PC-9 (cell line): ENCODE results near the gene UGT2B15. TPM values are rescaled to one million over a fixed set of nuclear protein-coding genes. Genes with fewer than 3 reads are reported as not detected.
"Not testable (repeated sequence)": the region's sequence is repeated elsewhere in the genome, so short reads cannot be mapped to it uniquely, and the experiment has no call there.

Experiments used
- BruUV-seq: library from RNA; stranded (reverse); fragments of 400-500 nt; replicated peaks from 2 replicates; lab custom pipeline; 2021; lab: Mats Ljungman, UMichigan
- CTCF ChIA-PET: fragments of 300-600 bp; sonication (Branson Sonifier 250); formaldehyde crosslinking; loops from one replicate; lab custom pipeline; 2022; ENCODE audit warnings: antibody characterized with exemption; lab: Charles Lee
- POLR2A ChIA-PET: fragments of 300-600 bp; sonication (Branson Sonifier 250); formaldehyde crosslinking; loops from one replicate; lab custom pipeline; 2022; ENCODE audit warnings: antibody characterized with exemption; ENCODE audit not compliant: unreplicated experiment; lab: Charles Lee
- DNase-seq, 2 experiments: peaks; one replicate each; pipeline versions ENCODE4 v3.0.0 to v3.0.0-alpha.2; 2015 to 2022; ENCODE audit warnings: mixed read lengths in 1 of 2
- H2AFZ ChIP-seq: fragments of 200-600 bp; sonication (generic); 2 replicates; pipeline ENCODE4 v1.8.1; 2017; ENCODE audit warnings: antibody characterized with exemption
- H3F3A ChIP-seq: fragments of 200-600 bp; sonication (generic); 2 replicates; pipeline ENCODE4 v1.8.1; 2017; ENCODE audit warnings: antibody characterized with exemption, mild to moderate bottlenecking, low read depth; ENCODE audit not compliant: insufficient read depth
- H3K27ac ChIP-seq: fragments of 200-600 bp; sonication (generic); 2 replicates; pipeline ENCODE4 v1.6.1; 2016; ENCODE audit warnings: mixed run types
- H3K27me3 ChIP-seq: fragments of 200-600 bp; sonication (generic); 2 replicates; pipeline ENCODE4 v1.6.1; 2016; ENCODE audit warnings: low read depth, mixed run types; ENCODE audit not compliant: insufficient read depth
- H3K36me3 ChIP-seq: fragments of 200-600 bp; sonication (generic); 2 replicates; pipeline ENCODE4 v1.6.1; 2016; ENCODE audit warnings: low read depth, mixed run types
- H3K4me1 ChIP-seq: fragments of 200-600 bp; sonication (generic); replicated peaks from 2 replicates; pipeline ENCODE4 v1.6.1; 2016; ENCODE audit warnings: mixed run types; ENCODE audit not compliant: insufficient read depth
- H3K4me2 ChIP-seq: fragments of 200-600 bp; sonication (generic); 2 replicates; pipeline ENCODE4 v1.6.1; 2017; ENCODE audit warnings: mixed run types
- H3K4me3 ChIP-seq: fragments of 200-600 bp; sonication (generic); 2 replicates; pipeline ENCODE4 v1.6.1; 2016; ENCODE audit warnings: mixed run types
- H3K79me2 ChIP-seq: fragments of 200-600 bp; sonication (generic); 2 replicates; pipeline ENCODE4 v1.6.1; 2017; ENCODE audit warnings: low read depth, mixed run types
- H3K9me2 ChIP-seq: fragments of 200-600 bp; sonication (generic); 2 replicates; pipeline ENCODE4 v1.8.1; 2017; ENCODE audit warnings: mild to moderate bottlenecking; ENCODE audit not compliant: insufficient read depth
- H3K9me3 ChIP-seq: fragments of 200-600 bp; sonication (generic); 2 replicates; pipeline ENCODE4 v1.8.1; 2016; ENCODE audit warnings: low read depth; ENCODE audit not compliant: insufficient read depth
- H4K20me1 ChIP-seq: fragments of 200-600 bp; sonication (generic); 2 replicates; pipeline ENCODE4 v1.8.1; 2017; ENCODE audit not compliant: insufficient read depth
- EZH2 ChIP-seq: fragments of 200-600 bp; sonication (generic); IDR thresholded peaks from 2 replicates; pipeline ENCODE4 v1.8.0; 2017; ENCODE audit warnings: antibody characterized with exemption, low read depth
- intact Hi-C: fragments of 100-400 bp; cut with micrococcal nuclease; formaldehyde crosslinking; loops from one replicate; pipeline ENCODE4 v1.10.0; 2022; ENCODE audit not compliant: unreplicated experiment
- total RNA-seq: library from RNA; stranded (reverse); gene quantifications from 2 replicates; pipeline ENCODE4 v1.2.3, GENCODE V29; 2021
- TF ChIP-seq, protein P1 (sequence below): fragments of 200-600 bp; sonication (generic); conservative IDR thresholded peaks from 2 replicates; pipeline ENCODE4 v1.6.1; 2017; ENCODE audit warnings: mixed run types, antibody characterized with exemption, mild to moderate bottlenecking, moderate library complexity

Gene UGT2B15
- total RNA-seq, 1 experiment from 2014 or later, result not detected

DNA sequence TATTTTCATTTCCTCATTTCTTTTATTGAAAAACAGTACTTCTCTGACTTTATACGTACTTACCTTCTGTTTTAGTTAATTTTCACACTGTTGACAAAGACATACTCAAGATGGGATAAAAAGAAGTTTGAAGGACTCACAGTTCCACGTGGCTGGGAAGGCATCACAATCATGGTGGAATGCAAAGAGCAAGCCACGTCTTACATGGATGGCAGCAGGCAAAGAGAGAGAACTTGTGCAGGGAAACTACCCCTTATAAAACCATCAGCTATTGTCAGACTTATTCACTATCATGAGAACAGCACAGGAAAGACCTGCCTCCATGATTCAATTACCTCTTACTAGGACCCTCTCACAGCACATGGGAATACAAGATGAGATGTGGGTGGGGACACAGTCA lies 20.7 kb upstream of the UGT2B15 start:
- ChIA-PET CTCF (no interaction called here), POLR2A (no interaction called here)
- no peaks in the 10 kb centered on the region for H3K79me2 ChIP-seq
- no peaks in the 10 kb centered on the region for H3K4me1 ChIP-seq
- H4K20me1 ChIP-seq, result no peaks in the 10 kb centered on the region
- intact Hi-C loops, result no loop called here
- H3K4me2 ChIP-seq, result no peak overlapping the region
- TF ChIP-seq, protein P1, sequence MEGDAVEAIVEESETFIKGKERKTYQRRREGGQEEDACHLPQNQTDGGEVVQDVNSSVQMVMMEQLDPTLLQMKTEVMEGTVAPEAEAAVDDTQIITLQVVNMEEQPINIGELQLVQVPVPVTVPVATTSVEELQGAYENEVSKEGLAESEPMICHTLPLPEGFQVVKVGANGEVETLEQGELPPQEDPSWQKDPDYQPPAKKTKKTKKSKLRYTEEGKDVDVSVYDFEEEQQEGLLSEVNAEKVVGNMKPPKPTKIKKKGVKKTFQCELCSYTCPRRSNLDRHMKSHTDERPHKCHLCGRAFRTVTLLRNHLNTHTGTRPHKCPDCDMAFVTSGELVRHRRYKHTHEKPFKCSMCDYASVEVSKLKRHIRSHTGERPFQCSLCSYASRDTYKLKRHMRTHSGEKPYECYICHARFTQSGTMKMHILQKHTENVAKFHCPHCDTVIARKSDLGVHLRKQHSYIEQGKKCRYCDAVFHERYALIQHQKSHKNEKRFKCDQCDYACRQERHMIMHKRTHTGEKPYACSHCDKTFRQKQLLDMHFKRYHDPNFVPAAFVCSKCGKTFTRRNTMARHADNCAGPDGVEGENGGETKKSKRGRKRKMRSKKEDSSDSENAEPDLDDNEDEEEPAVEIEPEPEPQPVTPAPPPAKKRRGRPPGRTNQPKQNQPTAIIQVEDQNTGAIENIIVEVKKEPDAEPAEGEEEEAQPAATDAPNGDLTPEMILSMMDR, result no peak
- no peak for TF ChIP-seq EZH2
- no peak overlapping the region for H2AFZ ChIP-seq
- DNase-seq, result no peak
- H3K9me2 ChIP-seq, result no peaks in the 10 kb centered on the region
- H3K27ac ChIP-seq, result no peak overlapping the region
- BruUV-seq, result no TSS peak
- no peaks in the 10 kb centered on the region for H3K36me3 ChIP-seq
- H3F3A ChIP-seq, result no peaks in the 10 kb centered on the region
- no peaks in the 10 kb centered on the region for H3K9me3 ChIP-seq
- H3K4me3 ChIP-seq, result no peak overlapping the region
- no peaks in the 10 kb centered on the region for H3K27me3 ChIP-seq

GRCh38 chr4:68683034-68683433 lies 12.6 kb upstream of the UGT2B15 start:
- Histone ChIP-seq H3K27me3 (no peaks in the 10 kb centered on the region), H2AFZ (no peak overlapping the region), H3K36me3 (no peaks in the 10 kb centered on the region), H3K4me2 (no peak overlapping the region), H3K9me3 (no peaks in the 10 kb centered on the region), H3K27ac (no peak overlapping the region), H3K4me3 (no peak overlapping the region), H3K79me2 (no peaks in the 10 kb centered on the region), H3K9me2 (no peaks in the 10 kb centered on the region; the same call in 1 of the 2 replicates), H4K20me1 (no peaks in the 10 kb centered on the region), H3F3A (no peaks in the 10 kb centered on the region), H3K4me1 (no peaks in the 10 kb centered on the region)
- DNase-seq, result no peak
- ChIA-PET POLR2A (no interaction called here), CTCF (no interaction called here)
- no TSS peak for BruUV-seq
- no peak for TF ChIP-seq EZH2
- TF ChIP-seq, protein P1, result no peak
- intact Hi-C loops, result no loop called here

DNA sequence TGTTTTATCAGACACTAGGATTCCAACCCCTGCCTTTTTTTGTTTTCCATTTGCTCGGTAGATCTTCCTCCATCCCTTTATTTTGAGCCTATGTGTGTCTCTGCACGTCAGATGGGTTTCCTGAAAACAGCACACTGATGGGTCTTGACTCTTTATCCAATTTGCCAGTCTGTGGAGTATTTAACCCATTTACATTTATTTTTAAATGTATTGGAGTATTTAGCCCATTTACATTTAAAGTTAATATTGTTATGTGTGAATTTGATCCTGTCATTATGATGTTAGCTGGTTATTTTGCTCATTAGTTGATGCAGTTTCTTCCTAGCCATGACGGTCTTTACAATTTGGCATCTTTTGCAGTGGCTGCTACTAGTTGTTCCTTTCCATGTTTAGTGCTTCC lies 10.8 kb upstream of the UGT2B15 start:
- H2AFZ ChIP-seq, H3K4me3 ChIP-seq, CTCF ChIA-PET, H3K79me2 ChIP-seq, H3K9me2 ChIP-seq, DNase-seq, H3K4me2 ChIP-seq, H3K27ac ChIP-seq, POLR2A ChIA-PET, H3F3A ChIP-seq, H3K27me3 ChIP-seq, H3K4me1 ChIP-seq, H3K9me3 ChIP-seq, H3K36me3 ChIP-seq, BruUV-seq, H4K20me1 ChIP-seq, intact Hi-C loops: not testable (repeated sequence)

- Histone ChIP-seq H2AFZ (no peak overlapping the region), H3K4me2 (no peak overlapping the region), H3K9me2 (no peaks in the 10 kb centered on the region), H4K20me1 (no peaks in the 10 kb centered on the region), H3K4me3 (no peak overlapping the region), H3K27ac (no peak overlapping the region), H3K36me3 (no peaks in the 10 kb centered on the region), H3K9me3 (no peaks in the 10 kb centered on the region), H3K27me3 (no peaks in the 10 kb centered on the region), H3K79me2 (no peaks in the 10 kb centered on the region), H3F3A (no peaks in the 10 kb centered on the region), H3K4me1 (no peaks in the 10 kb centered on the region)
- intact Hi-C loops, result no loop called here
- DNase-seq, result no peak
- no TSS peak for BruUV-seq
- TF ChIP-seq EZH2, result no peak
- TF ChIP-seq, protein P1, result no peak
- ChIA-PET POLR2A (no interaction called here), CTCF (no interaction called here)
These were observed 2.7 kb upstream of the UGT2B15 start for GRCh38 chr4:68673143-68673542.

DNA sequence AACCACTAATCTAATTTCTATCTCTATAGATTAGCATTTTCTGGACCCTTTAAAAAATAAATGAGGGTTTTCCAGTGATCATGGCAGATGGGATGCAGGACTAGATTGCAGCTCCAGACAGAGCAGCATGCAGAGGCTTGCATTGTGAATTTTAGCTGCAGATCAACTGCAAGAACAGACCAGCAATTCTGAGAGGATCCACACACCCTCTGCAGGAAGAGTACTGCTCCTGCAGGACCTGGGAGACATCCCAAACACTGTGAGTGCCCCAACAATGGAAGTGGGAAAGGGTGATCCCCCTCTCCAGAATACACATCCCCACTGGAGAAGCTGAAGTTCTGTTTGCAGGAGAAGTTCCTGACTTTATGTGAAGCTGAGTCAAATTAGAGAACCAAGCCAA lies 765 bp upstream of the UGT2B15 start:
- POLR2A ChIA-PET, H3K9me3 ChIP-seq, H3K27ac ChIP-seq, BruUV-seq, intact Hi-C loops, H3K36me3 ChIP-seq, H3K79me2 ChIP-seq, H3K4me1 ChIP-seq, H3F3A ChIP-seq, CTCF ChIA-PET, H3K4me3 ChIP-seq, H3K9me2 ChIP-seq, H3K4me2 ChIP-seq, H3K27me3 ChIP-seq, DNase-seq, H4K20me1 ChIP-seq, H2AFZ ChIP-seq: not testable (repeated sequence)
